DMS53 (cell line): Measurements from ENCODE around the gene ELOB.
"Not testable (repeated sequence)": the region's sequence is repeated elsewhere in the genome, so short reads cannot be mapped to it uniquely, and the experiment has no call there.

Experiments
- DNase-seq: peaks from one replicate; lab custom pipeline; 2025; lab: John Stamatoyannopoulos, UW

The ELOB gene

GRCh38 chr16:2745116-2745890 is 31.8 kb downstream of the ELOB start:
- no peak for DNase-seq

- DNase-seq = no peak
These were observed 32.4 kb downstream of the ELOB start for GRCh38 chr16:2744711-2745110.

GRCh38 chr16:2743007-2743810 is 33.9 kb downstream of the ELOB start:
- no peak for DNase-seq

GRCh38 chr16:2742323-2743006 is 34.6 kb downstream of the ELOB start:
- DNase-seq = no peak

GRCh38 chr16:2741168-2741567 is 35.9 kb downstream of the ELOB start:
- no peak for DNase-seq

GRCh38 chr16:2740476-2740875 is 36.6 kb downstream of the ELOB start:
- DNase-seq = no peak

- DNase-seq = peak; percentile 37
These were observed 37.3 kb downstream of the ELOB start for GRCh38 chr16:2739625-2740430.

- no peak for DNase-seq
These were observed 38.5 kb downstream of the ELOB start for GRCh38 chr16:2738615-2739014.

GRCh38 chr16:2737895-2738418 is 39.1 kb downstream of the ELOB start:
- DNase-seq = no peak

- no peak for DNase-seq
These were observed 39.9 kb downstream of the ELOB start for GRCh38 chr16:2737238-2737605.

GRCh38 chr16:2736476-2737237 is 40.4 kb downstream of the ELOB start:
- DNase-seq = no peak

GRCh38 chr16:2734844-2735515 is 42.1 kb downstream of the ELOB start:
- DNase-seq = no peak

GRCh38 chr16:2728034-2728433 is 49.0 kb downstream of the ELOB start:
- no peak for DNase-seq

GRCh38 chr16:2726923-2727322 is 50.2 kb downstream of the ELOB start:
- DNase-seq = no peak

GRCh38 chr16:2724816-2725348 is 52.2 kb downstream of the ELOB start:
- no peak for DNase-seq

GRCh38 chr16:2724088-2724676 is 52.9 kb downstream of the ELOB start:
- no peak for DNase-seq

GRCh38 chr16:2721634-2722173 is 55.4 kb downstream of the ELOB start:
- DNase-seq = not testable (repeated sequence)
